ENCODE measurements around the gene EIF3F. TPM values are rescaled to one million over a fixed set of nuclear protein-coding genes. Genes with fewer than 3 reads are reported as not detected.

Gene EIF3F
- total and polyA plus RNA-seq, 9 of the 15 experiments (the other 6 are each of a cell fraction or from before 2014, with no cell fraction given), result 50.1 to 259 (median 135) TPM

DNA sequence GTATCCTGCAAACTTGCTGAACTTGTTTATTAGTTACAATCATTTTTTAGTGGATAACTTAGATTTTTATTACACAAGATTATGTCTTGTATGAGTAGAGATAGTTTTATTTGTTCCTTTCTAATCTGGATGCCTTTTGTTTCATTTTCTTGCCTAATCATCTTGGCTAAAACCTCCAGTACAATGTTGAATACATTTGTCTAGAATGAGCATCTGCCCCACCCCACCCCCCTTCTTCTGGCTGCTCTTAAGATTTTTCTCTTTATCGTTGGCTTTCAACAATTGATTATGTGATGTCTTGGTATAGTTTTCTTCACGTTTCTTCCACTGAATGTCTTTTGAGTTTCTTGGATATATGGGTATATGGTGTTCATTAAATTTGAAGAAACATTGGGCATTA lies 56.6 kb downstream of the EIF3F start (continued):
- TF ChIP-seq IFI16 (CRISPR knock-in tag; IDR thresholded peaks at IDR 0.05) (no peak), TSC22D4 (tag; IDR thresholded peaks at IDR 0.05) (no peak), POLR3A (IDR thresholded peaks at IDR 0.05; ENCODE audit: borderline replicate concordance, extremely low read depth, insufficient read depth, insufficient read length) (no peak), NFE2 (IDR thresholded peaks at IDR 0.05; ENCODE audit: low read depth) (no peak)

DNA sequence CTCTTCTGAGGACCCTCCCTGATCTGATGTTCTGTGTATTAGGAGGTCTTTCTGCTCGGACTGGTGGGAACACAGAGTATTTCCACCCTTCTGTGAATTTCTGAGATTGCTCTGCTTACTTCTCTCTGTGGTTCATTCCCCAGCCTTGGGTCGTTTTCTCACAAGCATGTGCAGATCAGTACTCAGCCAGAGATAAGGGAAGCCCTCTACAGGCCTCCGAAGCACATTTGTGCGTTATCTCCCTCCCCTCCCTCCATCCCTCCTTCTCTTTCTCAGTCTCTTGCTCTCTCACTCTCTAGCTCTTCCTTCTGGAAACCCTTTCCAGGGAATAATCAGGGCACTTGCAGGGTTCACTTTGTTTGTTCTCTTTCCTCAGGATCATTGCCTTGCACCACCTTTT lies 58.7 kb downstream of the EIF3F start:
- H3K9me1 ChIP-seq (ENCODE audit: control insufficient read depth, insufficient read depth, low read length), result no peaks in the 10 kb centered on the region
- ATAC-seq, result no peak
- peaks cover 0 to 1% of the 10 kb centered on the region in 2 experiments; a peak in 1 of 5 replicates for H3K27me3 ChIP-seq (ENCODE audit: control insufficient read depth in 2 of 2, insufficient read depth in 2 of 2, low read length in 2 of 2)
- no peak for FAIRE-seq
- H4K20me1 ChIP-seq (replicated peaks; ENCODE audit: control insufficient read depth, insufficient read depth, low read length), result no peaks in the 10 kb centered on the region
- CTCF ChIA-PET (ENCODE audit: low intra/inter-chr PET ratio), result no interaction called here
- no TSS peak for BruUV-seq (replicated peaks)
- TF ChIP-seq ZNF445 (CRISPR knock-in tag; IDR thresholded peaks at IDR 0.05; ENCODE audit: low read depth) (no peak), ZNF146 (CRISPR knock-in tag; IDR thresholded peaks at IDR 0.05; ENCODE audit: unreplicated experiment) (no peak), NUFIP1 (IDR thresholded peaks at IDR 0.05; ENCODE audit: partially characterized antibody) (no peak), L3MBTL2 (IDR thresholded peaks at IDR 0.05) (no peak), HNRNPLL (IDR thresholded peaks at IDR 0.05; ENCODE audit: low read depth, low read length, poor library complexity, severe bottlenecking) (no peak), RBM14 (IDR thresholded peaks at IDR 0.05; ENCODE audit: borderline replicate concordance, insufficient read depth, low read depth, low read length) (no peak)
- TF ChIP-seq, protein P1, sequence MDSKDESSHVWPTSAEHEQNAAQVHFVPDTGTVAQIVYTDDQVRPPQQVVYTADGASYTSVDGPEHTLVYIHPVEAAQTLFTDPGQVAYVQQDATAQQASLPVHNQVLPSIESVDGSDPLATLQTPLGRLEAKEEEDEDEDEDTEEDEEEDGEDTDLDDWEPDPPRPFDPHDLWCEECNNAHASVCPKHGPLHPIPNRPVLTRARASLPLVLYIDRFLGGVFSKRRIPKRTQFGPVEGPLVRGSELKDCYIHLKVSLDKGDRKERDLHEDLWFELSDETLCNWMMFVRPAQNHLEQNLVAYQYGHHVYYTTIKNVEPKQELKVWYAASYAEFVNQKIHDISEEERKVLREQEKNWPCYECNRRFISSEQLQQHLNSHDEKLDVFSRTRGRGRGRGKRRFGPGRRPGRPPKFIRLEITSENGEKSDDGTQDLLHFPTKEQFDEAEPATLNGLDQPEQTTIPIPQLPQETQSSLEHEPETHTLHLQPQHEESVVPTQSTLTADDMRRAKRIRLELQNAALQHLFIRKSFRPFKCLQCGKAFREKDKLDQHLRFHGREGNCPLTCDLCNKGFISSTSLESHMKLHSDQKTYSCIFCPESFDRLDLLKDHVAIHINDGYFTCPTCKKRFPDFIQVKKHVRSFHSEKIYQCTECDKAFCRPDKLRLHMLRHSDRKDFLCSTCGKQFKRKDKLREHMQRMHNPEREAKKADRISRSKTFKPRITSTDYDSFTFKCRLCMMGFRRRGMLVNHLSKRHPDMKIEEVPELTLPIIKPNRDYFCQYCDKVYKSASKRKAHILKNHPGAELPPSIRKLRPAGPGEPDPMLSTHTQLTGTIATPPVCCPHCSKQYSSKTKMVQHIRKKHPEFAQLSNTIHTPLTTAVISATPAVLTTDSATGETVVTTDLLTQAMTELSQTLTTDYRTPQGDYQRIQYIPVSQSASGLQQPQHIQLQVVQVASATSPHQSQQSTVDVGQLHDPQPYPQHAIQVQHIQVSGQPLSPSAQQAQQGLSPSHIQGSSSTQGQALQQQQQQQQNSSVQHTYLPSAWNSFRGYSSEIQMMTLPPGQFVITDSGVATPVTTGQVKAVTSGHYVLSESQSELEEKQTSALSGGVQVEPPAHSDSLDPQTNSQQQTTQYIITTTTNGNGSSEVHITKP (IDR thresholded peaks at IDR 0.05; ENCODE audit: partially characterized antibody), result no peak
- TF ChIP-seq, protein P2, sequence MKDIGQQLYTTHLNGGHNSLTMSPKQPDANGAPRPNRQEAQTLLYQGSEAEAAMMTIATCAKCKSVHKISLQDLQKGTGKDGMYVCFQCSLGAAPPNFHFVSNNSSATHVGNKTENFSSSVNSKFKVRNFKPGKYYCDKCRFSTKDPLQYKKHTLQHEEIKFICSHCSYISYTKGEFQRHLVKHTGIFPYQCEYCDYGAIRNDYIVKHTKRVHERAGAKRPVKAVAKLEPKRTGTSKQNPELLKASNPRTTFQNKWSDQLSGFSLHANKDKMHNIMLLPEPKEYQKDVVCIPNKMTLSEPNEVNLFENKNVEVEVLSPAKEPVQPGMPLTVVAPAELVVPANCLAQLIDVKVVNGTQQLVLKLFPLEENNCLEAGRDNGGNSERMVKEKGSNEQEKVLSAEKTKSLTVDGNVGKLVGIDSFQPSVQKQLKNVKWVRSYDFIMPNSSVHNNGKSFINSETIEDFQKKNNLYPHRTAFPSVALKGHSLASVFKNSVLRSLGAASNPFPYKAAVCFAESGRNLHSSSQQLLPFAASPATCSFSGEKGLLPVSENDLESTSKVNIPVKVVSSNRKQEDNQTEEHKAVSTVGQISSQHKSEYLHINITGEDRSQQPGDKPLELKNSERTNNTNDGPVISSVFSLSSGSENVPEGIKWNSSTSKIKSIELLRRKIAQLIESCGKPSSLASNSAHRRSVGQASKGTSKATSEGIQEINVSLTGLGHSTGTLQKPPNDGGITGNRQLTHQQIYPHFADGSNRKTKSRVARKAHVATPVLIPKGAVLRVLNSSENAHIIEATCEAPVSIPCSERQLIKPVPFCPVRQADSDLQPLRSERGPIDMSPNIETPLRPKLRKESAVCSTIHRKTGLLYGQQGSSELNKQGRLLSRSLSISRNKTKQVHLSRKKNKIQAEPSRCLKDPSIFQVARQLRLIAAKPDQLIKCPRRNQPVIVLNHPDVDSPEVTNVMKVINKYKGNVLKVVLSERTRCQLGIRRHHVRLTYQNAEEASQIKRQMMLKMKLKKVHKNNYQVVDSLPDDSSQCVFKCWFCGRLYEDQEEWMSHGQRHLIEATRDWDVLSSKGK (CRISPR knock-in tag; IDR thresholded peaks at IDR 0.05), result no peak
- TF ChIP-seq, protein P3, sequence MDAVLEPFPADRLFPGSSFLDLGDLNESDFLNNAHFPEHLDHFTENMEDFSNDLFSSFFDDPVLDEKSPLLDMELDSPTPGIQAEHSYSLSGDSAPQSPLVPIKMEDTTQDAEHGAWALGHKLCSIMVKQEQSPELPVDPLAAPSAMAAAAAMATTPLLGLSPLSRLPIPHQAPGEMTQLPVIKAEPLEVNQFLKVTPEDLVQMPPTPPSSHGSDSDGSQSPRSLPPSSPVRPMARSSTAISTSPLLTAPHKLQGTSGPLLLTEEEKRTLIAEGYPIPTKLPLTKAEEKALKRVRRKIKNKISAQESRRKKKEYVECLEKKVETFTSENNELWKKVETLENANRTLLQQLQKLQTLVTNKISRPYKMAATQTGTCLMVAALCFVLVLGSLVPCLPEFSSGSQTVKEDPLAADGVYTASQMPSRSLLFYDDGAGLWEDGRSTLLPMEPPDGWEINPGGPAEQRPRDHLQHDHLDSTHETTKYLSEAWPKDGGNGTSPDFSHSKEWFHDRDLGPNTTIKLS (IDR thresholded peaks at IDR 0.05; ENCODE audit: borderline replicate concordance, low read depth), result no peak
- no peak overlapping the region for H2AFZ ChIP-seq (ENCODE audit: low read depth, low read length)
- no peaks in the 10 kb centered on the region for H3K4me1 ChIP-seq (replicated peaks in 1 of 2; ENCODE audit: control insufficient read depth in 2 of 2, insufficient read depth in 2 of 2, low read length in 2 of 2)
- no peak overlapping the region for H3K9ac ChIP-seq (ENCODE audit: insufficient read depth in 1 of 2, low read depth in 2 of 2, low read length in 2 of 2)
- intact Hi-C loops (cut with micrococcal nuclease) (no loop called here), in situ Hi-C loops (cut with MboI) (no loop called here)
- WGBS (ENCODE audit: insufficient coverage, low coverage, missing lambda C conversion rate), result 0% methylated on average over 4 of the region's 4 CpGs
- no peak overlapping the region for H3K4me3 ChIP-seq
- H3K79me2 ChIP-seq (ENCODE audit: control insufficient read depth, insufficient read depth, low read length), result no peaks in the 10 kb centered on the region
- POLR2A ChIA-PET, result no interaction called here
- no peak for DNase-seq (ENCODE audit: extremely low read depth in 1 of 4, low spot score in 3 of 4)
- no peak overlapping the region for H3K4me2 ChIP-seq (ENCODE audit: insufficient read depth, low read length)
- H3K27ac ChIP-seq (ENCODE audit: extremely low read depth, low read depth, low read length), result no peak overlapping the region
- H3K36me3 ChIP-seq (ENCODE audit: control insufficient read depth, insufficient read depth, low read length), result no peaks in the 10 kb centered on the region
- H3K9me3 ChIP-seq (replicated peaks; ENCODE audit: control insufficient read depth, insufficient read depth, low read depth, low read length), result no peaks in the 10 kb centered on the region

Data from K562 (cell line).